Measurements from ENCODE around the gene IFNK.

DNA sequence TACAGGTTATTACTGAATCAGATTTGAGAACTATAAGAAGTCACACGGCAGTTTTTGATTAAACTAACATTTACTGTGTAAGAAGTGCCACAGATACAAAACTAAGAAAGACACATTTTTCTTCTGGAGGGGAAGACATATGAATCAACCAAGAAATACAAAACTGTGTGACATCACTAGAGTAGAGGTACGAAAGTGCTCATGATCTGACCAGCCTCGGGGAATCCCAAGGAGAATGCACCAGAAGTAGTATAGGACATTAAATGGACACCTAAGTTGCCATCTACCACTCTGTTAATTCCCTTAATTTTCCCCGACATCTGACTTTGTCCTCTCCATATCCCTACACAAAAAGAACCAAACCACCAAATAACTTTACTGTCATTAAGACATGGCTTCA is 5.3 kb upstream of the IFNK start:
- TF ChIP-seq, protein P1, sequence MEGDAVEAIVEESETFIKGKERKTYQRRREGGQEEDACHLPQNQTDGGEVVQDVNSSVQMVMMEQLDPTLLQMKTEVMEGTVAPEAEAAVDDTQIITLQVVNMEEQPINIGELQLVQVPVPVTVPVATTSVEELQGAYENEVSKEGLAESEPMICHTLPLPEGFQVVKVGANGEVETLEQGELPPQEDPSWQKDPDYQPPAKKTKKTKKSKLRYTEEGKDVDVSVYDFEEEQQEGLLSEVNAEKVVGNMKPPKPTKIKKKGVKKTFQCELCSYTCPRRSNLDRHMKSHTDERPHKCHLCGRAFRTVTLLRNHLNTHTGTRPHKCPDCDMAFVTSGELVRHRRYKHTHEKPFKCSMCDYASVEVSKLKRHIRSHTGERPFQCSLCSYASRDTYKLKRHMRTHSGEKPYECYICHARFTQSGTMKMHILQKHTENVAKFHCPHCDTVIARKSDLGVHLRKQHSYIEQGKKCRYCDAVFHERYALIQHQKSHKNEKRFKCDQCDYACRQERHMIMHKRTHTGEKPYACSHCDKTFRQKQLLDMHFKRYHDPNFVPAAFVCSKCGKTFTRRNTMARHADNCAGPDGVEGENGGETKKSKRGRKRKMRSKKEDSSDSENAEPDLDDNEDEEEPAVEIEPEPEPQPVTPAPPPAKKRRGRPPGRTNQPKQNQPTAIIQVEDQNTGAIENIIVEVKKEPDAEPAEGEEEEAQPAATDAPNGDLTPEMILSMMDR (IDR thresholded peaks at IDR 0.05; ENCODE audit: insufficient read depth, low read depth, low read length): no peak
- no peak for TF ChIP-seq EZH2 (IDR thresholded peaks at IDR 0.05; ENCODE audit: insufficient read depth, low read length)

Data from astrocyte (in vitro differentiated cells and primary cell).